GM12878 (cell line): ENCODE measurements around the gene RUFY2. TPM values are rescaled to one million over a fixed set of nuclear protein-coding genes. Genes with fewer than 3 reads are reported as not detected.

Experiments
- FOXM1 ChIP-seq: IDR thresholded peaks from 2 replicates; pipeline ENCODE4 v1.6.1; 2012; ENCODE audit warnings: low read depth, mild to moderate bottlenecking, inconsistent platforms, low read length, moderate library complexity
- GABPA ChIP-seq: IDR thresholded peaks from 2 replicates; pipeline ENCODE4 v1.6.1; 2014; ENCODE audit warnings: antibody characterized with exemption, low read depth, mild to moderate bottlenecking, inconsistent platforms
- KLF5 ChIP-seq: fragments of 450-650 bp; IDR thresholded peaks from 2 replicates; pipeline ENCODE4 v1.6.1; 2014; ENCODE audit warnings: mild to moderate bottlenecking; ENCODE audit not compliant: partially characterized antibody
- LARP7 ChIP-seq: fragments of 450-650 bp; IDR thresholded peaks from 2 replicates; pipeline ENCODE4 v1.6.1; 2017; ENCODE audit warnings: mild to moderate bottlenecking
- POLR2A ChIP-seq: IDR thresholded peaks from 2 replicates; pipeline ENCODE4 v1.6.1; 2011; ENCODE audit warnings: low read depth, mild to moderate bottlenecking, low read length
- RBBP5 ChIP-seq: fragments of 200-600 bp; sonication (generic); conservative IDR thresholded peaks from 2 replicates; pipeline ENCODE4 v1.6.1; 2016
- ZNF217 ChIP-seq: fragments of 450-650 bp; IDR thresholded peaks from 2 replicates; pipeline ENCODE4 v1.6.1; 2017; ENCODE audit warnings: antibody characterized with exemption, mild to moderate bottlenecking
- polyA plus RNA-seq, 11 experiments: library from polyadenylated mRNA; depleted of rRNA in 4 of 11; unstranded in 6 of 11; stranded (reverse) in 5 of 11; fragments of >200 nt; fragmentation: Nextera tagmentation in 4 of 11; fragmentation: Illumina TruSeq in 1 of 11; extraction: Ambion mirVana in 4 of 11; extraction: Trizol in 1 of 11; gene quantifications; 1 replicate in 1 of 11; 2 replicates in 10 of 11; pipeline versions ENCODE4 v1.2.1 to v1.2.3, GENCODE V29; 2011 to 2016; ENCODE audit warnings: inconsistent platforms in 2 of 11, missing spikeins in 2 of 11, low read depth in 1 of 11
- total RNA-seq, 4 experiments: library from RNA; depleted of rRNA in 3 of 4; stranded (reverse); fragments of >200 nt in 3 of 4; fragmentation: Illumina TruSeq in 1 of 4; extraction: Trizol in 1 of 4; gene quantifications; 2 replicates each; pipeline versions ENCODE4 v1.2.1 to v1.2.3, GENCODE V29; 2013 to 2021
- TF ChIP-seq, protein P1 (sequence below): fragments of 450-650 bp; IDR thresholded peaks from 2 replicates; pipeline ENCODE4 v1.6.1; 2016; ENCODE audit warnings: mild to moderate bottlenecking
- TF ChIP-seq, protein P2 (sequence below): IDR thresholded peaks from 2 replicates; pipeline ENCODE4 v1.6.1; 2012; ENCODE audit warnings: improper control_type of control experiment, low read depth, low read length; ENCODE audit not compliant: insufficient replicate concordance
- TF ChIP-seq, protein P3 (sequence below): fragments of 450-650 bp; IDR thresholded peaks from 2 replicates; pipeline ENCODE4 v1.6.1; 2017; ENCODE audit warnings: mild to moderate bottlenecking
- TF ChIP-seq, protein P4 (sequence below): fragments of 450-650 bp; IDR thresholded peaks from 2 replicates; pipeline ENCODE4 v1.6.1; 2017; ENCODE audit warnings: mild to moderate bottlenecking, low read depth, inconsistent platforms; ENCODE audit not compliant: poor library complexity, severe bottlenecking
- TF ChIP-seq, protein P5 (sequence below): fragments of 450-650 bp; IDR thresholded peaks from 2 replicates; pipeline ENCODE4 v1.6.1; 2017; ENCODE audit warnings: mild to moderate bottlenecking, moderate library complexity

The RUFY2 gene
- total and polyA plus RNA-seq, 10 of the 15 experiments (the other 5 are each of a cell fraction or from before 2014, with no cell fraction given): 1.7 to 8.4 (median 5.8) TPM

DNA sequence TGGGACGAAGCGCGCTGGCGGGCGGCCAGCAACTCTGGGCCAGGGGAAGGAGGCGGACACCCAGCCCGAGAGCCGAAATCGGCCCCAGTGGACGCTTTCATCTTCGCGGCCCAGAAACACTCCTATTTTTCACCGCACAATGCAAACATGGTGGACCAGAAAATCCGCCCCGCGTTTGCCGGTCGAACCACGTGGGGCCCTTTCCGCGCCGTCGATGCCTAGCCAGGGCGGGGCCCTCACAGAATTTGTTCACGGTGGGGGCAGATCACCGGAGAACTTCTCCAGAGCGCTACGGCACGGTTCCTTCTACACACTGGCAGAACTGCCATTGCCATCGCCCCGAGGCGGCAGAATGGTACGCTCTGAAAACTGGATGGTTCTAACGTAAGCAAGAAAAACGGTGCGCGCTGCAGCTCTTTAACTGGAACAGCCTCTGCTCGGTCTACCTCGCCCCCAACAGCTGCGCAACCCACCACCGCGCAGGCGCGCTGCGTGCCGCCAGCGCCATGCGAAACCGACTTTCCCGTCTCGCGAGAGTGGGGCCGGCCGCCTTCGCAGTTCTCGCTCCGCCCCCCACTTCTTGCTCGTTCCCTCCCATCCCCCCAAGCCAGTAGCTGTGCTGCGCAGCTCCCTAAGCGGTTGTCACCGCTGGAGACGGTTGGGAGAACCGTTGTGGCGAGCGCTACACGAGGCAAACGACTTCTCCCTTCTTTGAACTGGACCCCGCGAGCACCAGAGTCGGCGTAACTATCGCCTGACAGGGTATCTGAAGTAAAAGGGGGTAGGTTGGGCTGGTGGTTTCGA lies 75.4 kb downstream of the RUFY2 start, which contains the start of gene HNRNPH3 (continued):
- TF ChIP-seq, protein P1, sequence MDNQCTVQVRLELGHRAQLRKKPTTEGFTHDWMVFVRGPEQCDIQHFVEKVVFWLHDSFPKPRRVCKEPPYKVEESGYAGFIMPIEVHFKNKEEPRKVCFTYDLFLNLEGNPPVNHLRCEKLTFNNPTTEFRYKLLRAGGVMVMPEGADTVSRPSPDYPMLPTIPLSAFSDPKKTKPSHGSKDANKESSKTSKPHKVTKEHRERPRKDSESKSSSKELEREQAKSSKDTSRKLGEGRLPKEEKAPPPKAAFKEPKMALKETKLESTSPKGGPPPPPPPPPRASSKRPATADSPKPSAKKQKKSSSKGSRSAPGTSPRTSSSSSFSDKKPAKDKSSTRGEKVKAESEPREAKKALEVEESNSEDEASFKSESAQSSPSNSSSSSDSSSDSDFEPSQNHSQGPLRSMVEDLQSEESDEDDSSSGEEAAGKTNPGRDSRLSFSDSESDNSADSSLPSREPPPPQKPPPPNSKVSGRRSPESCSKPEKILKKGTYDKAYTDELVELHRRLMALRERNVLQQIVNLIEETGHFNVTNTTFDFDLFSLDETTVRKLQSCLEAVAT: peak; percentile 94
- peak; percentile 90 for TF ChIP-seq KLF5
- TF ChIP-seq, protein P2, sequence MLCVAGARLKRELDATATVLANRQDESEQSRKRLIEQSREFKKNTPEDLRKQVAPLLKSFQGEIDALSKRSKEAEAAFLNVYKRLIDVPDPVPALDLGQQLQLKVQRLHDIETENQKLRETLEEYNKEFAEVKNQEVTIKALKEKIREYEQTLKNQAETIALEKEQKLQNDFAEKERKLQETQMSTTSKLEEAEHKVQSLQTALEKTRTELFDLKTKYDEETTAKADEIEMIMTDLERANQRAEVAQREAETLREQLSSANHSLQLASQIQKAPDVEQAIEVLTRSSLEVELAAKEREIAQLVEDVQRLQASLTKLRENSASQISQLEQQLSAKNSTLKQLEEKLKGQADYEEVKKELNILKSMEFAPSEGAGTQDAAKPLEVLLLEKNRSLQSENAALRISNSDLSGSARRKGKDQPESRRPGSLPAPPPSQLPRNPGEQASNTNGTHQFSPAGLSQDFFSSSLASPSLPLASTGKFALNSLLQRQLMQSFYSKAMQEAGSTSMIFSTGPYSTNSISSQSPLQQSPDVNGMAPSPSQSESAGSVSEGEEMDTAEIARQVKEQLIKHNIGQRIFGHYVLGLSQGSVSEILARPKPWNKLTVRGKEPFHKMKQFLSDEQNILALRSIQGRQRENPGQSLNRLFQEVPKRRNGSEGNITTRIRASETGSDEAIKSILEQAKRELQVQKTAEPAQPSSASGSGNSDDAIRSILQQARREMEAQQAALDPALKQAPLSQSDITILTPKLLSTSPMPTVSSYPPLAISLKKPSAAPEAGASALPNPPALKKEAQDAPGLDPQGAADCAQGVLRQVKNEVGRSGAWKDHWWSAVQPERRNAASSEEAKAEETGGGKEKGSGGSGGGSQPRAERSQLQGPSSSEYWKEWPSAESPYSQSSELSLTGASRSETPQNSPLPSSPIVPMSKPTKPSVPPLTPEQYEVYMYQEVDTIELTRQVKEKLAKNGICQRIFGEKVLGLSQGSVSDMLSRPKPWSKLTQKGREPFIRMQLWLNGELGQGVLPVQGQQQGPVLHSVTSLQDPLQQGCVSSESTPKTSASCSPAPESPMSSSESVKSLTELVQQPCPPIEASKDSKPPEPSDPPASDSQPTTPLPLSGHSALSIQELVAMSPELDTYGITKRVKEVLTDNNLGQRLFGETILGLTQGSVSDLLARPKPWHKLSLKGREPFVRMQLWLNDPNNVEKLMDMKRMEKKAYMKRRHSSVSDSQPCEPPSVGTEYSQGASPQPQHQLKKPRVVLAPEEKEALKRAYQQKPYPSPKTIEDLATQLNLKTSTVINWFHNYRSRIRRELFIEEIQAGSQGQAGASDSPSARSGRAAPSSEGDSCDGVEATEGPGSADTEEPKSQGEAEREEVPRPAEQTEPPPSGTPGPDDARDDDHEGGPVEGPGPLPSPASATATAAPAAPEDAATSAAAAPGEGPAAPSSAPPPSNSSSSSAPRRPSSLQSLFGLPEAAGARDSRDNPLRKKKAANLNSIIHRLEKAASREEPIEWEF: no peak
- no peak for TF ChIP-seq FOXM1
- TF ChIP-seq, protein P3, sequence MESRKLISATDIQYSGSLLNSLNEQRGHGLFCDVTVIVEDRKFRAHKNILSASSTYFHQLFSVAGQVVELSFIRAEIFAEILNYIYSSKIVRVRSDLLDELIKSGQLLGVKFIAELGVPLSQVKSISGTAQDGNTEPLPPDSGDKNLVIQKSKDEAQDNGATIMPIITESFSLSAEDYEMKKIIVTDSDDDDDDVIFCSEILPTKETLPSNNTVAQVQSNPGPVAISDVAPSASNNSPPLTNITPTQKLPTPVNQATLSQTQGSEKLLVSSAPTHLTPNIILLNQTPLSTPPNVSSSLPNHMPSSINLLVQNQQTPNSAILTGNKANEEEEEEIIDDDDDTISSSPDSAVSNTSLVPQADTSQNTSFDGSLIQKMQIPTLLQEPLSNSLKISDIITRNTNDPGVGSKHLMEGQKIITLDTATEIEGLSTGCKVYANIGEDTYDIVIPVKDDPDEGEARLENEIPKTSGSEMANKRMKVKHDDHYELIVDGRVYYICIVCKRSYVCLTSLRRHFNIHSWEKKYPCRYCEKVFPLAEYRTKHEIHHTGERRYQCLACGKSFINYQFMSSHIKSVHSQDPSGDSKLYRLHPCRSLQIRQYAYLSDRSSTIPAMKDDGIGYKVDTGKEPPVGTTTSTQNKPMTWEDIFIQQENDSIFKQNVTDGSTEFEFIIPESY: peak; percentile 70; the same call in 1 of the 2 replicates
- no peak; the same call in 1 of the 2 replicates for TF ChIP-seq RBBP5
- TF ChIP-seq, protein P4, sequence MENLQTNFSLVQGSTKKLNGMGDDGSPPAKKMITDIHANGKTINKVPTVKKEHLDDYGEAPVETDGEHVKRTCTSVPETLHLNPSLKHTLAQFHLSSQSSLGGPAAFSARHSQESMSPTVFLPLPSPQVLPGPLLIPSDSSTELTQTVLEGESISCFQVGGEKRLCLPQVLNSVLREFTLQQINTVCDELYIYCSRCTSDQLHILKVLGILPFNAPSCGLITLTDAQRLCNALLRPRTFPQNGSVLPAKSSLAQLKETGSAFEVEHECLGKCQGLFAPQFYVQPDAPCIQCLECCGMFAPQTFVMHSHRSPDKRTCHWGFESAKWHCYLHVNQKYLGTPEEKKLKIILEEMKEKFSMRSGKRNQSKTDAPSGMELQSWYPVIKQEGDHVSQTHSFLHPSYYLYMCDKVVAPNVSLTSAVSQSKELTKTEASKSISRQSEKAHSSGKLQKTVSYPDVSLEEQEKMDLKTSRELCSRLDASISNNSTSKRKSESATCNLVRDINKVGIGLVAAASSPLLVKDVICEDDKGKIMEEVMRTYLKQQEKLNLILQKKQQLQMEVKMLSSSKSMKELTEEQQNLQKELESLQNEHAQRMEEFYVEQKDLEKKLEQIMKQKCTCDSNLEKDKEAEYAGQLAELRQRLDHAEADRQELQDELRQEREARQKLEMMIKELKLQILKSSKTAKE: no peak
- TF ChIP-seq, protein P5, sequence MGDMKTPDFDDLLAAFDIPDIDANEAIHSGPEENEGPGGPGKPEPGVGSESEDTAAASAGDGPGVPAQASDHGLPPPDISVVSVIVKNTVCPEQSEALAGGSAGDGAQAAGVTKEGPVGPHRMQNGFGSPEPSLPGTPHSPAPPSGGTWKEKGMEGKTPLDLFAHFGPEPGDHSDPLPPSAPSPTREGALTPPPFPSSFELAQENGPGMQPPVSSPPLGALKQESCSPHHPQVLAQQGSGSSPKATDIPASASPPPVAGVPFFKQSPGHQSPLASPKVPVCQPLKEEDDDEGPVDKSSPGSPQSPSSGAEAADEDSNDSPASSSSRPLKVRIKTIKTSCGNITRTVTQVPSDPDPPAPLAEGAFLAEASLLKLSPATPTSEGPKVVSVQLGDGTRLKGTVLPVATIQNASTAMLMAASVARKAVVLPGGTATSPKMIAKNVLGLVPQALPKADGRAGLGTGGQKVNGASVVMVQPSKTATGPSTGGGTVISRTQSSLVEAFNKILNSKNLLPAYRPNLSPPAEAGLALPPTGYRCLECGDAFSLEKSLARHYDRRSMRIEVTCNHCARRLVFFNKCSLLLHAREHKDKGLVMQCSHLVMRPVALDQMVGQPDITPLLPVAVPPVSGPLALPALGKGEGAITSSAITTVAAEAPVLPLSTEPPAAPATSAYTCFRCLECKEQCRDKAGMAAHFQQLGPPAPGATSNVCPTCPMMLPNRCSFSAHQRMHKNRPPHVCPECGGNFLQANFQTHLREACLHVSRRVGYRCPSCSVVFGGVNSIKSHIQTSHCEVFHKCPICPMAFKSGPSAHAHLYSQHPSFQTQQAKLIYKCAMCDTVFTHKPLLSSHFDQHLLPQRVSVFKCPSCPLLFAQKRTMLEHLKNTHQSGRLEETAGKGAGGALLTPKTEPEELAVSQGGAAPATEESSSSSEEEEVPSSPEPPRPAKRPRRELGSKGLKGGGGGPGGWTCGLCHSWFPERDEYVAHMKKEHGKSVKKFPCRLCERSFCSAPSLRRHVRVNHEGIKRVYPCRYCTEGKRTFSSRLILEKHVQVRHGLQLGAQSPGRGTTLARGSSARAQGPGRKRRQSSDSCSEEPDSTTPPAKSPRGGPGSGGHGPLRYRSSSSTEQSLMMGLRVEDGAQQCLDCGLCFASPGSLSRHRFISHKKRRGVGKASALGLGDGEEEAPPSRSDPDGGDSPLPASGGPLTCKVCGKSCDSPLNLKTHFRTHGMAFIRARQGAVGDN: peak; percentile 84
- no peak; the same call in 1 of the 2 replicates for TF ChIP-seq ZNF217
- no peak for TF ChIP-seq GABPA
- TF ChIP-seq LARP7: 0 out of 2 replicates have a peak, but pooled peaks have one; percentile 78
- peak; percentile 98 for TF ChIP-seq POLR2A
